HUES64 (cell line): ENCODE results near the gene FBXO2.

Source experiments
- H3K27ac ChIP-seq: 2 replicates; pipeline ENCODE4 v1.7.0; 2013; ENCODE audit warnings: low read depth, low read length, inconsistent platforms
- H3K27me3 ChIP-seq: 2 replicates; pipeline ENCODE4 v1.6.1; 2013; ENCODE audit warnings: mild to moderate bottlenecking, low read length; ENCODE audit not compliant: insufficient read depth
- H3K36me3 ChIP-seq: 2 replicates; pipeline ENCODE4 v1.6.1; 2013; ENCODE audit warnings: mild to moderate bottlenecking, low read length; ENCODE audit not compliant: insufficient read depth
- H3K4me1 ChIP-seq: 2 replicates; pipeline ENCODE4 v1.6.1; 2013; ENCODE audit warnings: mild to moderate bottlenecking, low read length, moderate library complexity; ENCODE audit not compliant: insufficient read depth
- H3K4me3 ChIP-seq: 2 replicates; pipeline ENCODE4 v1.5.1; 2013; ENCODE audit warnings: mild to moderate bottlenecking, low read length, moderate library complexity
- H3K9ac ChIP-seq: 2 replicates; pipeline ENCODE4 v1.6.1; 2013; ENCODE audit warnings: mild to moderate bottlenecking, low read depth, low read length
- H3K9me3 ChIP-seq: 2 replicates; pipeline ENCODE4 v1.6.1; 2013; ENCODE audit warnings: low read depth, low read length; ENCODE audit not compliant: insufficient read depth
- WGBS: fragments of 150-250, 120-280 bp; methylation state at CpG from one replicate; pipeline ENCODE4 v1.1.7; 2013; ENCODE audit warnings: missing lambda C conversion rate; 5-methylcytosine and 5-hydroxymethylcytosine counted together

Gene FBXO2

DNA sequence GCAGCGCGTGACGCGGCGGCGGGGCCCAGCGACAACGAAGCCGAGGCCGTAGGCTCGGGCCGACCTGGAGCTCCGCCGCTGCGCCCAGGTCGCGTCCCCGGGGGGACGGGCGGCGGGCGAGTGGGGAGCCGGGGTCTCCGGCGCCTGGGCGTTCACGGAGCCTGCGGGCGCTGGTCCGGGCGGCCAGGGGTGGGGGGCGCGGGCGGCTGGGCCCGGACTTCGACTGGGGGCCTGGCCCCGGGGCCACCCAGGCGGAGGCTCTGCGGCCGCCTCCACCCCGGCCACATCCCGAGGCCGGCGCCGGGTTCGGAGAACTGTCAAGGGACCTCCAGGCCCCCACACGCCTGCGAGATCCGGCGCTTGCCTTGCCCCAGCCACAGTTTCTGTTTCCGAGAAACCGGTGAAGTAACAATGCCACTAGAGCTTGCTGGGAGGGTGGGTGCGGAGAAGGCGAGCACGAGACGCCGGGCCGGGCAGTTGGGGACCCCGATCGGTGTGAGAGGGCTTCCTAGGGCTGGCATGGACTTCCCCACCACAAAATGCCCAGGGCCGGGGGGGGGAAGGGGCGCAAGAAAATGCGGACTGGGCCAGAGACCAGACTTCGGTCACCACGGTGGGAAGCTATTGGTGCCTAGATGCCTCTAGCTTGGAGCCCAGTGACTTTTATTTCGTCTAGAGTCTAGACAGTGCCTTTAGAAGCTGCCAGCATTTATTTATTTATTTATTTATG is 10.3 kb upstream of the FBXO2 start:
- Histone ChIP-seq H3K4me1 (no peaks in the 10 kb centered on the region), H3K27ac (peak overlapping the region; percentile 58; the same call in 1 of the 2 replicates), H3K9ac (peak overlapping the region; percentile 66), H3K4me3 (peak overlapping the region; percentile 58), H3K9me3 (no peaks in the 10 kb centered on the region), H3K36me3 (peaks cover 36% of the 10 kb centered on the region), H3K27me3 (0 out of 2 replicates have a peak, but pooled peaks cover 2% of the 10 kb centered on the region)
- WGBS, result 3% methylated on average over 66 of the region's 66 CpGs

DNA sequence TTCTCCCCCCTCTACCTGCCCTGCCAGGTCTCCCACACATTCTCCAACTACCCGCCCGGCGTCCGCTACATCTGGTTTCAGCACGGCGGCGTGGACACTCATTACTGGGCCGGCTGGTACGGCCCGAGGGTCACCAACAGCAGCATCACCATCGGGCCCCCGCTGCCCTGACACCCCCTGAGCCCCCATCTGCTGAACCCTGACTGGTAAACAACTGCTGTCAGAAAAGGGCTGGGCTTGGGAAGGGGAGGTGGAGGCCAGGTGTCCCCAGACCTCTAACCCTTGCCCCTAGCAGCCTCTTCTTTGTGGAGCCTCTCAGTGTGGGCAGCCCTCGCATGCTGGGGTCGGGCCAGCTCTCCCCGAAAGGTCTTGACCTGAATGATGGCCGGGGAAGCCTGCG is 6.9 kb upstream of the FBXO2 start:
- Histone ChIP-seq H3K36me3 (peaks cover 42% of the 10 kb centered on the region), H3K27ac (no peak overlapping the region), H3K9me3 (no peaks in the 10 kb centered on the region), H3K9ac (no peak overlapping the region), H3K4me1 (no peaks in the 10 kb centered on the region), H3K4me3 (no peak overlapping the region), H3K27me3 (0 out of 2 replicates have a peak, but pooled peaks cover 2% of the 10 kb centered on the region)
- WGBS, result 96% methylated on average over 17 of the region's 17 CpGs

DNA sequence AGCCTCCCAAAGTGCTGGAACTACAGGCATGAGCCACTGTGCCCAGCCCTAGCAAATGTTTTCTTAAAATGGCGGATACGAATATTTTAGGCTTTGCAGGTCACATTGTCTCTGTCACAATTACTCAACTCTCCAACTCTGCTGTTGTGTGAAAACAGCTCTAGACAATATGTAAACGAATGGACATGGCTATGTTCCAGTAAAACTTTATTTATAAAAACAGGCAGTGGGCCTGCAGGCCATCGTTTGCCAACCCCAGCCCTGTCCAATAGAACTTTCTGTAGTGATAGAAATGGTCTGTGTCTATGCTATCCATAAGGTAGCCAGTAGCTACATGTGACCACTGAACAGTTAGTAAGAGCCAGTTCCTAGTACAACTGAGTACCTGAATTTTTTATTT is 5.5 kb upstream of the FBXO2 start:
- Histone ChIP-seq H3K4me1 (0 out of 2 replicates have a peak, but pooled peaks cover 3% of the 10 kb centered on the region), H3K9ac (no peak overlapping the region), H3K4me3 (no peak overlapping the region), H3K9me3 (no peaks in the 10 kb centered on the region), H3K27me3 (0 out of 2 replicates have a peak, but pooled peaks cover 2% of the 10 kb centered on the region), H3K36me3 (peaks cover 42% of the 10 kb centered on the region), H3K27ac (no peak overlapping the region)
- 91% methylated on average over 4 of the region's 4 CpGs for WGBS

DNA sequence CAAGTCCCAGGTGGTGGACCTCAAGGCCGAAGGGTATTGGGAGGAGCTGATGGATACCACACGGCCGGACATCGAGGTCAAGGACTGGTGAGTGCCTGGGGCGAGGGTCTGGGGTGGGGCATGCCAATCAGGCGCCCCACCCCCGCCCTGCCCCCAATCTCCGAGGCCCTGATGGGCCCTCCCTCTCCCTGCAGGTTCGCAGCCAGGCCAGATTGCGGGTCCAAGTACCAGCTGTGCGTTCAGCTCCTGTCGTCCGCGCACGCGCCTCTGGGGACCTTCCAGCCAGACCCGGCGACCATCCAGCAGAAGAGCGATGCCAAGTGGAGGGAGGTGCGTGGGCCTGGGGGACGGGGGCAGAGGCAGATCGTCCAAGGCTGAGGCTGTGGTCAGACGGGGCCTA is 4.3 kb upstream of the FBXO2 start:
- 94% methylated on average over 23 of the region's 23 CpGs for WGBS
- H3K4me3 ChIP-seq, result no peak overlapping the region
- no peak overlapping the region for H3K9ac ChIP-seq
- peaks cover 5% of the 10 kb centered on the region; the same call in 1 of the 2 replicates for H3K4me1 ChIP-seq
- peaks cover 42% of the 10 kb centered on the region for H3K36me3 ChIP-seq
- no peaks in the 10 kb centered on the region for H3K9me3 ChIP-seq
- no peak overlapping the region for H3K27ac ChIP-seq
- H3K27me3 ChIP-seq, result peaks cover 8% of the 10 kb centered on the region

DNA sequence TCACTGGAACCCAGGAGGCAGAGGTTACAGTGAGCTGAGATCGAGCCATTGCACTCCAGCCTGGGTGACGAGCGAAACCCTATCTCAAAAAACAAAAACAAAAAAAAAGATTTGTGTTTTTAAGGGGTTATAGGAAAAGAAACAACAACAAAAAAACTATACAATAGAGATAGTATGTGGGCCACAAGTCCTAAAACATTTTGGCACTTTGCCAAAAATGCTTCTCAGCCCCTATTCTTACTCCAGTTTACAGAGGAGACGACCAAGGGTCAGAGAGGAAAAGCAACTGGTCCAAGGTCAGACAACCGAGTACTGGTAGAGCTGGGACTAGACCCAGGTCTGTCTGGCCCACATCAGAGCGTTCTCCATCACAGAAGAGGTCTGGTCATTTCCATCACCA is 3.4 kb upstream of the FBXO2 start:
- Histone ChIP-seq H3K9me3 (no peaks in the 10 kb centered on the region), H3K27me3 (peaks cover 14% of the 10 kb centered on the region), H3K27ac (no peak overlapping the region), H3K4me3 (no peak overlapping the region), H3K36me3 (peaks cover 41% of the 10 kb centered on the region), H3K4me1 (peaks cover 12% of the 10 kb centered on the region), H3K9ac (no peak overlapping the region)
- 94% methylated on average over 4 of the region's 6 CpGs for WGBS

DNA sequence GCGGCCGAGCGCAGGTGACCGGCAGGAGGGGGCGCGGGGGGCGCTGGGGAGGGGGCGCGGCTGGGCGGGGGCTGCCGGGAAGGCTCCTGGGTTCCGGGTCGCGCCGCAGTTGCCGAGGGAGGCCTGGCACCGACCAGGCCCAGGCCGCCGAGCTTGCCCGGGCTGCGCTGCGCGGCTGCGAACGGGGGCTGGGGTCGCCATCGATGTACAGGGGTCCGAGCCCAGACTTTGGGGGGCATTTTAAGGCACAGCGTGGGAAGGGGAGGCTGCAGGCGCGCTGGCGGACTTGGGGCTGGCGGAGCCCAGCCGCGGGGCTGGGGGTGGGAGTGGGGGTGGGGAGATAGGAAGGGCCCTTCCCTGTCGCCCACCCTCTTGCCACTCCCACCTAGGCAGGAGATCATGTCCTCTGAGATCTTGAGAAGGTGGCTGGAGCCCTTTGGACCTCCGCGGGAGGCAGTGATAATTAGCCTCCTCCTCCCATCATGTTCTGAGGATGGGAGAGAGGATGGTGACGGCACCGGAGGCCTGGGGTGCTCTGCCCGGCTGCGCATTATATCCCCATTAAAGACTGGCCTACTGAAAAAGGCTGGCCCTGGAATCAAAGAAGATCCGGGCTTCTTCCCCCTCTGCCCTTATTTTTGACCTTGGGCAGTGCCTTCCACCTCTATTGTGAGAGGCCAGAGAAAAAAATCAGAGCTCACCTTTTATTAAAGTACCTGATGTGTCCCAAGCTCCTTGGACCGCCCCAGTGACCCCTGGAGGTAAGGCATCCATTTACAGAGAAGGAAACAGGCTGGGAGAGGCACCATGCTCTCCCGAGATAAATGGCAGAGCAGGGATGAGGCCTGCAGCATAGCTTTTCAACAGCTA is 945 bp upstream of the FBXO2 start:
- 9% methylated on average over 38 of the region's 45 CpGs for WGBS
- Histone ChIP-seq H3K27me3 (peaks cover 33% of the 10 kb centered on the region), H3K36me3 (peaks cover 22% of the 10 kb centered on the region), H3K27ac (no peak overlapping the region), H3K4me3 (peak overlapping the region; percentile 74), H3K9ac (peak overlapping the region; percentile 49; the same call in 1 of the 2 replicates), H3K9me3 (no peaks in the 10 kb centered on the region), H3K4me1 (peaks cover 19% of the 10 kb centered on the region)

DNA sequence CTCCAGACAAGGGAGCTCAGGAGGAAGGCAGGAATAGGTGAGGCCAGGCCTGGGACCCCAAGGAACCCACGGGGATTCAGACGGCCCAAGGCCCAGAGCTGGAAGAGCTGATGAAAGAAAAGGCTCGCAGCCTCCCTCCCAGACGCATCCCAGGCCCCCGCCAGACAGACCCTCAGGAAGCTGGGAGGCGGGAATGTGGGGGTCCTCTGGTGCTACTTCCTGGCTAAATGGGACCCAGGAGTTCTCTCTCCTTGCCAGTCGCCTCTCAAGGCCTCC is 430 bp downstream of the FBXO2 start:
- peak overlapping the region; percentile 56 for H3K9ac ChIP-seq
- WGBS, result 35% methylated on average over 7 of the region's 7 CpGs
- peaks cover 43% of the 10 kb centered on the region for H3K27me3 ChIP-seq
- H3K27ac ChIP-seq, result no peak overlapping the region
- peaks cover 15% of the 10 kb centered on the region for H3K36me3 ChIP-seq
- H3K4me1 ChIP-seq, result peaks cover 24% of the 10 kb centered on the region
- H3K4me3 ChIP-seq, result peak overlapping the region; percentile 74
- no peaks in the 10 kb centered on the region for H3K9me3 ChIP-seq

DNA sequence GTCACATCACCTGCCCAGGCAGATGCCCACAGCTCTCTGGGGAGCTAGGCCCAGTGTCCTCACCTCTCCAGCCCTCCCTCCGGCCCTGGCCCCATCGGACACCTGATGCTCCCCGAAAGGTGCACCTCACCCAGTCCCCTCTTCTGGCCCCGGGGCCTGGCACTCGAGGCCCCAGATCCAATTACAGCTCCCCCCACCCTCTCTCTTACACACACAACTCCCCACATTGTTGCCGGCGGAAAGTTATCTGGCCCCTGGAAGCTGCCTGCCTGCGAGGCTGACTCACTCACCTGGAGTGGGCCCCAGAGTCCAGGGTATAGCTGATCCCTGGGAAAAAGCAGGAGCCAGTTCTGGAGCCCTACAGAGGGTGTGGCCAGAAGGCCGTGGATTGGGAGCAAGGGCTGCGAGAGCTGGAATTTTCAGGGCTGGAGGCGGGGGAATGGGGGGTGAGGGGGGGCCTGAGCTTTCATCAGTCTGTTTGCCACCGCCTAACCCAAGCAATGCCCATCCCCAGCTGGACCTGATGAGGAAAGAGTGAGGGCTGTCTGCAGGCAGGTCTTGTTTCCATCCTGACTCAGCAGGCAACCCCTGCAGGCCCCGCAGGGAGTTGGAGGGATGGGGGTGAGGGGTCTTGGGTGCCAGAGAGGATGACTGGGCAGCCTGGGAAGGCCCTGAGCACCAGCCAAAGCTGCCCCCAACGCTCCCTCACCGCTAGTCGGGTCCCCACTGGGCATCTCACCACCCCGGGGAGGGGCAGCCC is 948 bp downstream of the FBXO2 start:
- Histone ChIP-seq H3K27me3 (peaks cover 43% of the 10 kb centered on the region), H3K4me3 (peak overlapping the region; percentile 74), H3K36me3 (peaks cover 15% of the 10 kb centered on the region), H3K9me3 (no peaks in the 10 kb centered on the region), H3K4me1 (peaks cover 27% of the 10 kb centered on the region), H3K27ac (no peak overlapping the region), H3K9ac (peak overlapping the region; percentile 56)
- 59% methylated on average over 17 of the region's 17 CpGs for WGBS

DNA sequence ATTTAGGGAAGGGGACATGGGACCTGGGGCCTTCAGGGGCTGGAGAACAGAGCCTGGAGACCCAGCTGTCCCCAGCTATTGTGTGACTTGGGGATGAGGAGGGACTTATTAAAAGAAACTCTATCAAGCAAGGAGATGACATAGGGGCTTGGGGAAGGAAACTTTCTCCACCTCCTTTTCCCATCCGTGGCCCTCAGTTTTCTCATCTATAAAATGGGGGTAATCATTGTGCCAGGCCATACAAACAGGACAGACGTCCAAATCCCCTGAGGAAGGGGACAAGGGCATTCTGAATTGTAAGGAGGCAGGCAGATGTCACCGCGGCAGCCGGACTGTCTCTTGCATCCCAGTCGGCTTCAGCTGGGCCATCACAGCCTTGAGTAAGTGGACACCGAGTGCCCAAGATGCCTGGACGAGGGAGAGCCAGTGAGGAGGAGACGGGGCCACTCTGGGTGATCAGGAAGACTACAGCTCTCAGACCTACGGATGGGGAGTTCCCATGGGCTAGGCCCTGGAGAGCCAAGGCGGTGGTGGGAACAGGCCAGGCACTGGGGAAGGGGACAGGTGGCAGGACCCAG is 1.9 kb downstream of the FBXO2 start:
- Histone ChIP-seq H3K4me1 (peaks cover 29% of the 10 kb centered on the region), H3K27me3 (peaks cover 43% of the 10 kb centered on the region), H3K27ac (no peak overlapping the region), H3K9me3 (no peaks in the 10 kb centered on the region), H3K36me3 (peaks cover 7% of the 10 kb centered on the region), H3K4me3 (no peak overlapping the region), H3K9ac (no peak overlapping the region)
- WGBS, result 92% methylated on average over 11 of the region's 11 CpGs

DNA sequence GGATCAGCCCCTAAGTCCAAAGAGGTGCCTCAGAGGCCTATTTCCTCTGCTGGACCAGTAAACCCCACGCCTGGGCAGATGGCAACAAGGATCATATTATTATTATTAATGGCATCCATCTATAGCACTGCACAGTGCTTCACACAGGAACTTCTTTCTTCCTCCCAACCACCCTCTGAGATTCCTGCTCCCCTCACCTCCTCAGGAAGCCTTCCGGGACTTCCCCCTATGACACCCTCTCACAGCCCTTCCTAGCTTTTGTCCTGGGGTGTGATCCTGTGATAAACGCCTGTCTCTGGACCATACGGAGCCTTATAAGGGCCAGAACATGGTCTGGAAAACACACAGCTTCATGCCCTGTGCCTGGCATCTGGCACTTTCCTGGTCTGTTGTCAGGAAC is 3.2 kb downstream of the FBXO2 start:
- H3K4me3 ChIP-seq, result peak overlapping the region; percentile 43; the same call in 1 of the 2 replicates
- peaks cover 29% of the 10 kb centered on the region for H3K4me1 ChIP-seq
- H3K9ac ChIP-seq, result no peak overlapping the region
- no peaks in the 10 kb centered on the region for H3K36me3 ChIP-seq
- 83% methylated on average over 4 of the region's 4 CpGs for WGBS
- H3K27me3 ChIP-seq, result peaks cover 43% of the 10 kb centered on the region
- no peaks in the 10 kb centered on the region for H3K9me3 ChIP-seq
- H3K27ac ChIP-seq, result no peak overlapping the region
